Uterus (tissue), 2 donors: ENCODE measurements around the gene GSG1L.

Source experiments
- CTCF ChIP-seq, 4 experiments: fragments of 200-600 bp in 2 of 4; fragments of 450-650 bp in 2 of 4; sonication (generic) in 2 of 4; IDR thresholded peaks; one replicate each; pipeline ENCODE4 v1.5.1; 2016 to 2019; ENCODE audit warnings: antibody characterized with exemption in 4 of 4, mild to moderate bottlenecking in 2 of 4, moderate library complexity in 1 of 4
- POLR2A ChIP-seq, 2 donors: fragments of 450-650 bp; IDR thresholded peaks; one replicate each; pipeline ENCODE4 v1.6.1; 2016; ENCODE audit warnings: antibody characterized with exemption in 2 of 2, mild to moderate bottlenecking in 1 of 2, moderate library complexity in 1 of 2

- TF ChIP-seq CTCF (IDR thresholded peaks at IDR 0.05) (no peak), POLR2A (IDR thresholded peaks at IDR 0.05) (no peak)
Measured at GRCh38 chr16:27924411-27925118, 138.9 kb downstream of the GSG1L start.
